Peyer's patch (tissue), 4 donors: ENCODE data around the gene ALMS1.
"Not testable (repeated sequence)": the region's sequence is repeated elsewhere in the genome, so short reads cannot be mapped to it uniquely, and the experiment has no call there.

Experiments used
- CTCF ChIP-seq, 6 experiments: fragments of 450-650 bp in 4 of 6; fragments of 200-600 bp in 2 of 6; sonication (generic) in 1 of 6; IDR thresholded peaks; one replicate each; pipeline ENCODE4 v1.5.1; 2017 to 2019; ENCODE audit warnings: antibody characterized with exemption in 6 of 6, mild to moderate bottlenecking in 3 of 6, moderate library complexity in 1 of 6
- POLR2A ChIP-seq, 2 donors: fragments of 450-650 bp; IDR thresholded peaks; one replicate each; pipeline ENCODE4 v1.5.1; 2017; ENCODE audit warnings: antibody characterized with exemption in 2 of 2, mild to moderate bottlenecking in 2 of 2, moderate library complexity in 2 of 2

- not testable (repeated sequence) for TF ChIP-seq CTCF, POLR2A (IDR thresholded peaks at IDR 0.05)
Measured at GRCh38 chr2:73626237-73626636, 240.6 kb downstream of the ALMS1 start.
